CD4-positive, alpha-beta T cell treated with Interleukin-17A for 1 hour (primary cell): ENCODE results near the gene SH3PXD2B.
"Not testable (repeated sequence)": the region's sequence is repeated elsewhere in the genome, so short reads cannot be mapped to it uniquely, and the experiment has no call there.

Experiments used
- DNase-seq: peaks from one replicate; pipeline ENCODE4 v3.0.0-alpha.2; 2020

SH3PXD2B gene

GRCh38 chr5:172398645-172399044 is 55.7 kb downstream of the SH3PXD2B start:
- not testable (repeated sequence) for DNase-seq

DNA sequence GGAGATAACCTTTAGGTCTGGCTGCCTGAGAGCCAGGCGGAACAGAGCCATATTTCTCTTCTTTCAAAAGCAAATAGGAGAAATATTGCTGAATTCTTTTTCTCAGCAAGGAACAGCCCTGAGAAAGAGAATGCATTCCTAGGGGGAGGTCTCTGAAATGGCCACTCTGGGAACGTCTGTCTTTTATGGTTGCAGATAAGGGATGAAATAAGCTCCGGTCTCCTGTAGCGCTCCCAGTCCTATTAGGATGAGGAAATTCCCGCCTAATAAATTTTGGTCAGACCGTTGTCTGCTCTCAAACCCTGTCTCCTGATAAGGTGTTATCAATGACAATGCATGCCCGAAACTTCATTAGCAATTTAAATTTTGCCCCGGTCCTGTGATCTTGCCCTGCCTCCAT is 57.3 kb downstream of the SH3PXD2B start:
- not testable (repeated sequence) for DNase-seq

- DNase-seq, result no peak
Measured at GRCh38 chr5:172396220-172396619, 58.1 kb downstream of the SH3PXD2B start.

DNA sequence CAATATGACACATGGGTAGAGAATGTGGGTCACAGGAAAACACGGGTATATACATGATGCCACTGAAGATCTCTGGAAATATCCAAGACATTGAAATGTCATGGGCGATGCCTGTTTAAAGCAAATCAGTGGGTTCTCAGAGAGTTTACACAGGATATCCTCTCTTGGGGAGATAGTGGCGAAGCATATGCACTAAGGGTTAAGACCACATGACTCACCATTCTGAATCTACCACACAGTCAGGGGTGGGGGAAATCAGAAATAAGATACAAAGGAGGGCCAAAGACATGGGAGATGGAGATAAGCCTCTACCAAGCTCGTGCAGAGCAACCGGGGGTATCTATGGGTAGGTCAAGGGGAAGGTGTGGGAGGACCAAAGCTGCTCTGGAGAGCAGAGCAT is 58.8 kb downstream of the SH3PXD2B start:
- no peak for DNase-seq

- no peak for DNase-seq
Measured at GRCh38 chr5:172389578-172390112, 64.7 kb downstream of the SH3PXD2B start.

GRCh38 chr5:172388246-172388733 is 66.0 kb downstream of the SH3PXD2B start:
- no peak for DNase-seq

DNA sequence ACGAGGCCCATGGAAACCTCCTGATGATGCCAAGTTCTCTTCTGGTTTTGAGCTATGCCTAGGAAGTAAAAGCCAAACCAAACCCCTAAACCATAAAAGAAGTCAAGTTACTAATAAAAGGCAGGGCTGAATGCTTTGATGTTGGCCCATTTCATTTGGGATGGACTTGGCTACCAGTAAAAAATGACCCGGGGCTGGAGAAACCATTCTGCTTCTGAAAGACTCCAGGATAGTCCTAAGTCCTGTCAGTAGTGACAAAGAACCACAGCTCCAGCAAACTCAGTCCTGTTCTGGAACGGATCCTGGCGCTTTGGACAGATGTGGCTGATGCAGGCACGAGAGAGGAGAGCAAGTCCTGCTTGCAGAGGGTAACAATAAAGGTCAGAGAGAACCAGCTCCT is 68.6 kb downstream of the SH3PXD2B start:
- no peak for DNase-seq

GRCh38 chr5:172385010-172385563 is 69.2 kb downstream of the SH3PXD2B start:
- DNase-seq, result no peak

GRCh38 chr5:172383191-172383802 is 71.0 kb downstream of the SH3PXD2B start:
- no peak for DNase-seq

DNA sequence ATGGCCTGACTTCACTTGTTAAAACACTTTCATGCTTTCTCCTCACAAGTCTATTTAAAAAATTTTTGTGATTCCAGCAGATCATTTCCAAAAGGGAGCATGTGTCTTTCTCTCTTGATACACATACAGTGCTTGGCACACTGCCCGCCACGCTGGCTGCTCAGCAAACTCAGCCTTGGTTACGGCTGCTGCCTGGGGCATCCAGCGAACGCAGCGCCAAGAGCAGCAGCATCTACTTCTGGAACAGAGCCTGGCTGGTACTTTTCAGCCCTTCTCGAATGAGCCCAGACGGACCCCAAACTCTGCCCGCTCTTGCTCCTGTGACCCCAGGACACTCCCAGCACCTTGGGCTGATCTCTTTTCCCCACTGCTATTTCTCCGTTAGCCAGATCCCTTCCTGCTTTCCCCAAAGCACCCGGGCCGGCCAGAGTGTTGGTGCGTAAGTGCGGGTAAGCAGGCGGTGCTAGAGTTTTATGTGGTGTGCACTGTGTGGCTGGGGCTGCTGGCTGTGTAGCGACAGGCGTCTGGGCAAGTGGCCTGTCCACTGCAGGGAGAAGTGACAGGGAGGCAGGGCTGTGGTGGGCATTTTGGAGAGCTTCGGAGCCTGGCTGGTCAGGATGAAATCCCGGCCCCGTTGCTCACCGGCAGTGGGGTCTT is 73.2 kb downstream of the SH3PXD2B start:
- DNase-seq, result no peak

DNA sequence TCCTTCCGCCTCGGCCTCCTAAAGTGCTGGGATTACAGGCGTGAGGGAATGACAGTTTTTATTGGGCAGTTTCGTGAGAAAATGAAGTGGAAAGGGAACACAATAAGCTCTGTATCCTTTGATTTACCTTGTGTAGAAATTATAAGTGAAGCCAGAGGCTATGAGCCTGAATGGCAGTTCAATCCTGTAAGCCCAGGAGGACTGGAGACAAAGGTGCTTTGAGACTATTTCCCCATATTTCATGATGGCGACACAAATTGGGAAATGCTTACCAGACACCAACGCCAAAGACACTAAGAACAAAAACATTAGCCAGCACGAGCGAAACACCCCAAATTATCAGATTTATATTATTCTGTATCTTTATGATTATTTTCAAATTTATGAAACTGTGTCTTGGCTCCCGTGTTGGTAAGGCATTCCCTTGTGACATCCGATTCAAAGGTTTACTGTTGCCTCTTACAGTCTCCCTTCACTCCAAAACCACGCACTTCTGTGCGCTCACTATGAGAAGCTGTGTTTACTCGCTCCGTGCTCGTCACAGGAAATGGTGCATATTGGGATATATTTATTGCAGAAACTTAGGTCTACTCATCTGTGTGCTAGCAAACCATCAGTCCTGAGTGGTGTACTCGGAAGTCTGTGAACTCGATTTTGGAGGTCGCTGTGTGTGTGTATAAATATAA is 73.9 kb downstream of the SH3PXD2B start:
- DNase-seq, result no peak

DNA sequence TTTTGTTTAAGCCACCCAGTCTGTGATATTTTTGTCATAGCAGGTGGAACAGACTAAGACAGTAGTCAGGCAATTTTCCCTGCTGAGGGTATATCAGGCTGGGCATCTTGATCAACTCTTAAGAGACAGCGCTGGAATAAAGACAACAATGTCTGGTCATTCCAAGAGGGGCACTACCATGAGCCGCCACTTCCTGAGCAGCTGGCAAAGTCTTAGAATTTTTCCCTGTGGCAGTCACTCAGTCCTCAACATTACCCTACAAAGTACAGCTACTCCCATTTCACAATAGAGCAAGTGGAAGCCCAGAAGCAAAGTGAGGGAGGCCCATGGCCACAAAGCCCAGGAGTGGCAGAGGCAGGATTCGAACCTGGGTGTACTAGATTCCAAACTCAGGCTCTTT is 74.8 kb downstream of the SH3PXD2B start:
- DNase-seq, result no peak

DNA sequence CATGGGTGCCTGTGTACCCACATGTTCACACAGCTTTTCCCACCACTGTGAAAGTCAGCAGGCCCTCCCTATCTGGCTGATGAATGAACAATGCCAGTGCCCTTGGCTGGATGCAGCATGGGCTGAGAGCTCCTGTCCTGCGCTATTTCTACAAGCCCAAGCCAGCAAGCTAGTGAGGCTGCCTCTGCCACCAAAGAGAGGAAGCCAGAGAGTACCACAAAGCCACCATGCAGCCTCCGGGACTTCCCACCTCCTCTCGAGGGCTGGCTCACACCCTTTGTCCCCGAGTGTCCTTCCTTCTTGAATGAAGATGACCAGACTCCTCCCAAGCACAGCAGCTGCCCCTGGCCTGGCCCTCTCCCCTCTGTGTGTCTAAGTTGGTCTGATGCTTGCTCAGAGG is 76.5 kb downstream of the SH3PXD2B start:
- DNase-seq, result no peak

GRCh38 chr5:172377438-172377837 is 76.9 kb downstream of the SH3PXD2B start:
- DNase-seq, result no peak

DNA sequence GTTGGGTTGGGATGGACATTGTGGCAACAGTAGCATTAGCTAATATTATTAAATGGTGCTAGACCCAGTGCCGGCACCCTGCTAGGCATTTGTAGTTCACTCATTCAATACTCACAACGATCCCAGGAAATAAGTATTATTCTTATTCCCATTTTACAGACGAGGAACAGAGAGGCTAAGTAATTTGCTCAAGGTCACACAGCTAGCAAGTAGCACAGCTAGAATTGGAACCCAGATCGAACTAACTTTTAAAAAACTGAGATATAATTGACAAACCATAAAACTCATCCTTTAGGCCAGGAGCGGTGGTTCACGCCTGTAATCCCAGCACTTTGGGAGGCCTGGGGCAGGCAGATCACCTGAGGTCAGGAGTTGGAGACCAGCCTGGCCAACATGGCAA is 79.5 kb downstream of the SH3PXD2B start:
- DNase-seq, result no peak

DNA sequence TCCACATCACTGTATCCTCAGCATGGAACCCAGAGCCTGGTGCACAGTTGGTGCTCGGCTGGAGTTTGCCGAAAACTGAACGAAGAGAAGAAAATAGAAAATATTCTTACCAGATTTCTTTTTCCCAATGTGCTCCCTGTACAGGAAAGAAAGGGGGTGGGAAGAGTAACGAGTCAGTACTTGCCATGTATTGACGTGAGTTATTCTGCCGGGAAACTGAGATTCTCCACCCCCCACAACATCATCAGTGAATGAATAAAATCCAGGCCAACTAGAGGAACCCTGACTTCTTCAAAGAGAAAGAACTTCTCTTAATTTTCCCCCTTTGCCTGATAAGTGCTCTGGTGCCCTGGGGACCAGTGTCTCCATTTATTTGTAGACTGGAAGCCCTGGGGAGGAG is 80.6 kb downstream of the SH3PXD2B start:
- DNase-seq, result no peak

DNA sequence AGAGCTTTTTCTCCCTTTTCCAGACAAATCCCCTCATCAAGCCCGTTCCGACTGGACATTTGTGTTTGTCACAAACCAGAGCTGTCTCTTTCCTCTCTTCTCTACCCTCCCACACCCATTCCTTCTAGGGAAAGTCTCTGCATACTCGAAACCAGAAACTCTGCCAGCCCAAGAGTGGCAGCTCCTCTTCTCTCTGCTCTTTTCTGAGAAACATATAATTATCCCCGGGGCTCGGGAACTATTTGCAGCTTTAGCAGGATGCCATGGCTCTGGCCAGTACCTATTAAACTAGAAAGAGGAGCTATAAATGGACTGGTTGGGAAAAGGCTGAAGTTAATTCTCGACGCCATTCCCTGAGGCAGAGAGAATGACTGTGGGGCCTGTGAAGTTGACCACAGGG is 82.6 kb downstream of the SH3PXD2B start:
- no peak for DNase-seq

GRCh38 chr5:172370648-172371545 is 83.4 kb downstream of the SH3PXD2B start:
- DNase-seq, result no peak

DNA sequence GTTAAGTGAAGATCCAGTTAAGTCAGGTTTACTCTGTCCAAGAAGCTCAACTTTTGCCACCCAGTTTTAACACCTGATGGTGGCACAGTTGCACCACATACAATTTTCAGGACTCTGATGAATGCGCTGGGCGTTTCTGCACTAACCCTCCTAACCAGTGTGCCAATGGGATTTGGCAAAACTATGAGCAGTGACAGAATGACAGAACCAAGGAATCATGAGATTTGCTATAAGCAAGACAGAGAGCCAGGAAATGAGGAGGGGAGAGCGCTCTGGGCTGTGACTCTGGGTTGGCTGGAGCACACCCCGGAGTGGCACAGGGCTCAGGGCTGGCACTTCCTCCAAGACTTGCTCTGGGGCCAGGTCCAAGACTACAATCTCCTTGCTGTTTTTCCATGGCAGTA is 84.1 kb downstream of the SH3PXD2B start:
- DNase-seq, result no peak

DNA sequence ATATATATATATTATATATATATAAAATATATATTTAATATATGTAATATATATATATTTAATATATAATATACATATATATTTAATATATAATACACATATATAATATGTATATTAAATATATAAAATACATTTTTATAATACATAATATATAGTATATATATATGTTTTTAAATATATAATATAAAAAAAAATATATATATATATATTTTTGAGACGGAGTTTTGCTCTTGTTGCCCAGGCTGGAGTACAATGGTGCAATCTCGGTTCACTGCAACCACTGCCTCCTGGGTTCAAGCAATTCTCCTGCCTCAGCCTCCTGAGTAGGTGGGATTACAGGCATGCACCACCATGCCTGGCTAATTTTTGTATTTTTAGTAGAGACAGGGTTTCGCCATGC is 85.6 kb downstream of the SH3PXD2B start:
- DNase-seq, result not testable (repeated sequence)

DNA sequence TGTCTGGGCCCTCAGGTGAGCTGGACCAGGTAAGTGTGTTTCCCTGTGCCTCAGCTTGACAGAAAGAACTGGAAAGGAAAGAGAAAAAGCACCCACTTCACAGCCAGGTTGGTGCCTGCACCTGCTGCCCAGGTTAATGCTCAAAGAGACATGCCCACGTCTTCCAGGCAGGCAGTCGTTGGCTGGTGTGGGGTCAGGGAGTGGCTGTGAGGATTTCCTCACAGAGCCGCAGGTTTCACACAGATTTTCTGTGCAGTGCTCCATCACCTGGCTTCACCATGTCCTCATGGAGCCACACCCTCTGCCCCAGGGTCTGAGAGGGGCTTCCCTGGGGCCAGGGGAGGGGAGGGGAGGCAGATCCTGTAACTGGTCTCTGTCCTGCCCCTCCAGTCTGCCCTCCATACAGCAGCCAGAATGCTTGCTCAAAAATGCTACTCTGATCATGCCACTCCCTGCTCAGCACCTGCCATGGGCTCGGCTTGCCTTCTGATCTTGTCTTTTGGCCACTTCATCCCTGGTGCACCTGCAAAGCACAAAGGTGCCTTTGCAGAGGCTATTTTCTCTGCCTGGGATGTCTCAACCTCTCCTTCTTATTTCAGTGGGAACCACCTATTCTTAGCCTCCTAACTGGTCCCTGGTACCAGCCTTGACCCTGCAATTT is 88.2 kb downstream of the SH3PXD2B start:
- no peak for DNase-seq

DNA sequence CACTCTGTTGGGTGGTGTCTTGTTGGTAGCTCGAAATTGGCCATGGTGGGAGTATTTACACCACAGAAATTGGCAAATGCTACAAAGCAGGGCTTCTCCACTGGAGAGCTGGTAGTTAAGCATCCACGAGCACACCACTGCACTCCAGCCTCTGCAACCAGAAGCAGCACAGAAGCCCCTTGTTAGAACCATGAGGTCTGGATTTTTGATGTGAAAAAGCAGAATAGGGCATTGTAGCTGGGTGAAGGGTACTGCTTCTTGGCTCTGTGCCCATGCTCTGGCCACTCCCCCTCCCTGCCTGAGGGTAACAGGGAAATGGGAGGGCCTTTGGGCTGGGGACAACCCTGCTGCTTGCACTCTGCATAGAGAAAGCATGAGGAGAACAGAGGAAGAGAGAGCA is 89.6 kb downstream of the SH3PXD2B start:
- no peak for DNase-seq
